K562 (cell line): ENCODE results near the gene DCXR. TPM values are rescaled to one million over a fixed set of nuclear protein-coding genes. Genes with fewer than 3 reads are reported as not detected.
A peak's percentile ranks its signal among the peaks of the same experiment; 100 is the strongest.

Source experiments
- FOSL1 ChIP-seq: fragments of 200-800 bp; sonication (Bioruptor generic); conservative IDR thresholded peaks from 2 replicates; pipeline ENCODE4 v1.6.1; 2016; ENCODE audit warnings: missing genetic modification characterization, missing compliant biosample characterization
- HDAC1 ChIP-seq, 2 experiments: fragments of 450-650 bp; IDR thresholded peaks; 2 replicates each; pipeline ENCODE4 v1.6.1; 2016 to 2017; ENCODE audit warnings: inconsistent platforms in 1 of 2, mild to moderate bottlenecking in 1 of 2, moderate library complexity in 1 of 2
- MTA1 ChIP-seq: fragments of 450-650 bp; IDR thresholded peaks from 2 replicates; pipeline ENCODE4 v1.6.1; 2017; ENCODE audit warnings: borderline replicate concordance
- NFE2L1 ChIP-seq: fragments of 450-650 bp; IDR thresholded peaks from 2 replicates; pipeline ENCODE4 v1.6.1; 2016; ENCODE audit warnings: missing genetic modification characterization, low read depth, mild to moderate bottlenecking, missing compliant biosample characterization, moderate library complexity, borderline replicate concordance
- NONO ChIP-seq, 2 experiments: fragments of 200-400 bp in 1 of 2; fragments of 450-650 bp in 1 of 2; formaldehyde crosslinking in 1 of 2; IDR thresholded peaks; 2 replicates each; pipeline ENCODE4 v1.6.1; 2017; ENCODE audit warnings: low read depth in 2 of 2, mild to moderate bottlenecking in 2 of 2, moderate library complexity in 2 of 2, low read length in 1 of 2
- RB1 ChIP-seq: fragments of 450-650 bp; IDR thresholded peaks from 2 replicates; pipeline ENCODE4 v1.6.1; 2017; ENCODE audit warnings: low read depth, mild to moderate bottlenecking
- SIX5 ChIP-seq, 2 experiments: IDR thresholded peaks; 2 replicates each; pipeline ENCODE4 v1.6.1; 2011; ENCODE audit warnings: low read length in 2 of 2, borderline replicate concordance in 1 of 2, low read depth in 1 of 2, mild to moderate bottlenecking in 1 of 2, moderate library complexity in 1 of 2; ENCODE audit not compliant: insufficient read depth in 1 of 2
- SMAD3 ChIP-seq: fragments of 450-650 bp; formaldehyde crosslinking; conservative IDR thresholded peaks from 2 replicates; pipeline ENCODE4 v1.4.0; 2020; ENCODE audit warnings: mild to moderate bottlenecking
- SP1 ChIP-seq: sonication (generic); formaldehyde crosslinking; IDR thresholded peaks from 2 replicates; pipeline ENCODE4 v1.8.1; 2022; ENCODE audit warnings: mild to moderate bottlenecking, missing genetic modification reagents
- SP2 ChIP-seq: IDR thresholded peaks from 2 replicates; pipeline ENCODE4 v1.6.1; 2011; ENCODE audit warnings: mild to moderate bottlenecking, low read depth, low read length, moderate library complexity; ENCODE audit not compliant: poor library complexity, severe bottlenecking; ENCODE audit errors: extremely low read depth
- ZBTB7A ChIP-seq: IDR thresholded peaks from 2 replicates; pipeline ENCODE4 v1.6.1; 2011; ENCODE audit warnings: low read depth, mild to moderate bottlenecking, low read length, moderate library complexity, borderline replicate concordance; ENCODE audit not compliant: control insufficient read depth
- ZC3H8 ChIP-seq: fragments of 450-650 bp; IDR thresholded peaks from 2 replicates; pipeline ENCODE4 v1.6.1; 2017
- ZNF263 ChIP-seq: sonication (generic); formaldehyde crosslinking; IDR thresholded peaks from 2 replicates; pipeline ENCODE4 v1.8.0; 2022; ENCODE audit warnings: mild to moderate bottlenecking, missing genetic modification reagents, borderline replicate concordance
- ZNF324 ChIP-seq: fragments of 250-450 bp; sonication (Bioruptor Pico); IDR thresholded peaks from 2 replicates; pipeline ENCODE4 v1.4.0; 2020; ENCODE audit warnings: mild to moderate bottlenecking
- ZNF707 ChIP-seq: fragments of 250-450 bp; sonication (Bioruptor Pico); conservative IDR thresholded peaks from 2 replicates; pipeline ENCODE4 v1.8.0; 2022; ENCODE audit warnings: inconsistent platforms, mild to moderate bottlenecking, moderate library complexity
- polyA plus RNA-seq, 8 experiments: library from polyadenylated mRNA; depleted of rRNA in 4 of 8; stranded (reverse) in 5 of 8; unstranded in 3 of 8; fragments of >200 nt; fragmentation: Nextera tagmentation in 2 of 8; fragmentation: Illumina TruSeq in 1 of 8; extraction: Ambion mirVana in 2 of 8; extraction: Trizol in 1 of 8; gene quantifications; 2 replicates each; pipeline versions ENCODE4 v1.2.1 to v1.2.3, GENCODE V29; 2011 to 2014; ENCODE audit warnings: inconsistent platforms in 1 of 8, missing spikeins in 1 of 8
- total RNA-seq, 7 experiments: library from RNA; depleted of rRNA in 6 of 7; stranded (reverse); fragments of >200 nt in 6 of 7; fragmentation: Illumina TruSeq in 2 of 7; extraction: Trizol in 2 of 7; gene quantifications; 2 replicates each; pipeline versions ENCODE4 v1.2.1 to v1.2.3, GENCODE V29; 2011 to 2021; ENCODE audit warnings: low replicate concordance in 1 of 7
- TF ChIP-seq, protein P1 (sequence below), 2 experiments: fragments of 450-650 bp; IDR thresholded peaks; 2 replicates each; pipeline ENCODE4 v1.6.1; 2016
- TF ChIP-seq, protein P2 (sequence below): fragments of 250-450 bp; sonication (Bioruptor Pico); IDR thresholded peaks from 2 replicates; pipeline ENCODE4 v1.4.0; 2020; ENCODE audit warnings: mild to moderate bottlenecking, moderate library complexity
- TF ChIP-seq, protein P3 (sequence below): fragments of 250-450 bp; sonication (Bioruptor Pico); IDR thresholded peaks from 2 replicates; pipeline ENCODE4 v1.4.0; 2020; ENCODE audit warnings: mild to moderate bottlenecking
- TF ChIP-seq, protein P4 (sequence below): sonication (generic); formaldehyde crosslinking; IDR thresholded peaks from 2 replicates; pipeline ENCODE4 v1.8.1; 2023; ENCODE audit warnings: mild to moderate bottlenecking, missing genetic modification reagents

DCXR gene
- total and polyA plus RNA-seq, 9 of the 15 experiments (the other 6 are each of a cell fraction or from before 2014, with no cell fraction given) = 21.3 to 274 (median 156) TPM

DNA sequence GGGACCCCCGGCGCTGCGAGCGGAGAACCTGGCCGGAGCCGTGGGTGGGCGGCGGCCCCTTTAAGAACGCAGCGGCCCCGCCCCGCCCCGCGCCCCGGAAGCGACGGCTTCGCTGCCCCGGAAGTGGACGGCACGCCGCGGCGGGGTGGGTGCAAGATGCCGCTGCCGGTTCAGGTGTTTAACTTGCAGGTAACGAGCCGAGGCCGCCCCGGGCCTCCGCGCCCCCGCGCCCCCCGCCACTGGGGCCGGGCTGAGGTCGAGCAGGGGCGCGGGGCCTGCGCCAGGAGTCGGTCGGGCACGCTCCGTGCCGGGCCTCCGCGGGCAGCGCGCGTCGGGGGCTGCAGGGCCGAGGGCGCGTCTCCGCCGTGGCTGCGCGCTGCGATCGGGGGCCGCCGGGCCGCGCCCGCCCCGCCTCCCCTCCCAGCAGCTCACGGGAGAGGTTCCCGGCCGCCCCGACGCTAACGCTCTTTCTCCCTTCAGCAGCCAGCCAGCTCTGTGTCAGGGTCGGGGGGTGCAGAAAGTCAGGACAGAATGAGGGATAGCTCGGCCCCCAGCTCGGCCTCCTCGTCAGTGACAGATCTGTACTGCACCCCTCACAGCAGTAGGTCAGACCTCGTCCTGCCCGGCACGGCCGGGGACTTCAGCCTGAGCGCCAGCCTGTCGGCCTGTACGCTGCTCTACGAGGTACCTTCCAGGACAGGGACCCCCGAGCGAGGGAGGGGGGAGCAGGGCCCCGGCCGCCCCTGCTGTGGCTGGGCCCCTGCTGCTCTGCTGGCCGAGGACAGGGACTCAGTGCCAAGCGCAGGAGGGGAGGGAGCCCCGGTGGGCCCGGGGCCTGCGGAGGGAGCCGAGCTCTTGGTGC is 14.5 kb upstream of the DCXR start, which contains the start of the genes GPS1 and RFNG (continued):
- TF ChIP-seq RB1 (peak; percentile 73; the same call in 1 of the 2 replicates), NFE2L1 (tag) (no peak), HDAC1 (IDR thresholded peaks at IDR 0.05) (no peak), SMAD3 (CRISPR knock-in tag) (no peak), SIX5 (IDR thresholded peaks at IDR 0.05; ENCODE audit: borderline replicate concordance in 1 of 2, insufficient read depth in 1 of 2, low read depth in 1 of 2, low read length in 2 of 2) (0 out of 4 replicates have a peak, but pooled peaks of 1 of the 2 experiments have one; percentile 15), SP2 (no peak), ZNF263 (CRISPR knock-in tag) (no peak), ZNF707 (CRISPR knock-in tag) (no peak), NONO (IDR thresholded peaks at IDR 0.05; ENCODE audit: low read depth in 2 of 2, low read length in 1 of 2) (peak in 1 of 2 experiments; percentile 67; a peak in 1 of 4 replicates), FOSL1 (no peak), ZBTB7A (peak; percentile 80; the same call in 1 of the 2 replicates), ZNF324 (CRISPR knock-in tag) (no peak), SP1 (no peak), MTA1 (no peak), ZC3H8 (no peak)
- TF ChIP-seq, protein P1, sequence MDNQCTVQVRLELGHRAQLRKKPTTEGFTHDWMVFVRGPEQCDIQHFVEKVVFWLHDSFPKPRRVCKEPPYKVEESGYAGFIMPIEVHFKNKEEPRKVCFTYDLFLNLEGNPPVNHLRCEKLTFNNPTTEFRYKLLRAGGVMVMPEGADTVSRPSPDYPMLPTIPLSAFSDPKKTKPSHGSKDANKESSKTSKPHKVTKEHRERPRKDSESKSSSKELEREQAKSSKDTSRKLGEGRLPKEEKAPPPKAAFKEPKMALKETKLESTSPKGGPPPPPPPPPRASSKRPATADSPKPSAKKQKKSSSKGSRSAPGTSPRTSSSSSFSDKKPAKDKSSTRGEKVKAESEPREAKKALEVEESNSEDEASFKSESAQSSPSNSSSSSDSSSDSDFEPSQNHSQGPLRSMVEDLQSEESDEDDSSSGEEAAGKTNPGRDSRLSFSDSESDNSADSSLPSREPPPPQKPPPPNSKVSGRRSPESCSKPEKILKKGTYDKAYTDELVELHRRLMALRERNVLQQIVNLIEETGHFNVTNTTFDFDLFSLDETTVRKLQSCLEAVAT (IDR thresholded peaks at IDR 0.05) = no peak
- TF ChIP-seq, protein P2, sequence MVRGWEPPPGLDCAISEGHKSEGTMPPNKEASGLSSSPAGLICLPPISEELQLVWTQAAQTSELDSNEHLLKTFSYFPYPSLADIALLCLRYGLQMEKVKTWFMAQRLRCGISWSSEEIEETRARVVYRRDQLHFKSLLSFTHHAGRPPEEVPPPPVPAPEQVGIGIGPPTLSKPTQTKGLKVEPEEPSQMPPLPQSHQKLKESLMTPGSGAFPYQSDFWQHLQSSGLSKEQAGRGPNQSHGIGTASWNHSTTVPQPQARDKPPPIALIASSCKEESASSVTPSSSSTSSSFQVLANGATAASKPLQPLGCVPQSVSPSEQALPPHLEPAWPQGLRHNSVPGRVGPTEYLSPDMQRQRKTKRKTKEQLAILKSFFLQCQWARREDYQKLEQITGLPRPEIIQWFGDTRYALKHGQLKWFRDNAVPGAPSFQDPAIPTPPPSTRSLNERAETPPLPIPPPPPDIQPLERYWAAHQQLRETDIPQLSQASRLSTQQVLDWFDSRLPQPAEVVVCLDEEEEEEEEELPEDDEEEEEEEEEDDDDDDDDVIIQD (CRISPR knock-in tag) = no peak
- TF ChIP-seq, protein P3, sequence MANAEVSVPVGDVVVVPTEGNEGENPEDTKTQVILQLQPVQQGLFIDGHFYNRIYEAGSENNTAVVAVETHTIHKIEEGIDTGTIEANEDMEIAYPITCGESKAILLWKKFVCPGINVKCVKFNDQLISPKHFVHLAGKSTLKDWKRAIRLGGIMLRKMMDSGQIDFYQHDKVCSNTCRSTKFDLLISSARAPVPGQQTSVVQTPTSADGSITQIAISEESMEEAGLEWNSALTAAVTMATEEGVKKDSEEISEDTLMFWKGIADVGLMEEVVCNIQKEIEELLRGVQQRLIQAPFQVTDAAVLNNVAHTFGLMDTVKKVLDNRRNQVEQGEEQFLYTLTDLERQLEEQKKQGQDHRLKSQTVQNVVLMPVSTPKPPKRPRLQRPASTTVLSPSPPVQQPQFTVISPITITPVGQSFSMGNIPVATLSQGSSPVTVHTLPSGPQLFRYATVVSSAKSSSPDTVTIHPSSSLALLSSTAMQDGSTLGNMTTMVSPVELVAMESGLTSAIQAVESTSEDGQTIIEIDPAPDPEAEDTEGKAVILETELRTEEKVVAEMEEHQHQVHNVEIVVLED = peak; percentile 82
- TF ChIP-seq, protein P4, sequence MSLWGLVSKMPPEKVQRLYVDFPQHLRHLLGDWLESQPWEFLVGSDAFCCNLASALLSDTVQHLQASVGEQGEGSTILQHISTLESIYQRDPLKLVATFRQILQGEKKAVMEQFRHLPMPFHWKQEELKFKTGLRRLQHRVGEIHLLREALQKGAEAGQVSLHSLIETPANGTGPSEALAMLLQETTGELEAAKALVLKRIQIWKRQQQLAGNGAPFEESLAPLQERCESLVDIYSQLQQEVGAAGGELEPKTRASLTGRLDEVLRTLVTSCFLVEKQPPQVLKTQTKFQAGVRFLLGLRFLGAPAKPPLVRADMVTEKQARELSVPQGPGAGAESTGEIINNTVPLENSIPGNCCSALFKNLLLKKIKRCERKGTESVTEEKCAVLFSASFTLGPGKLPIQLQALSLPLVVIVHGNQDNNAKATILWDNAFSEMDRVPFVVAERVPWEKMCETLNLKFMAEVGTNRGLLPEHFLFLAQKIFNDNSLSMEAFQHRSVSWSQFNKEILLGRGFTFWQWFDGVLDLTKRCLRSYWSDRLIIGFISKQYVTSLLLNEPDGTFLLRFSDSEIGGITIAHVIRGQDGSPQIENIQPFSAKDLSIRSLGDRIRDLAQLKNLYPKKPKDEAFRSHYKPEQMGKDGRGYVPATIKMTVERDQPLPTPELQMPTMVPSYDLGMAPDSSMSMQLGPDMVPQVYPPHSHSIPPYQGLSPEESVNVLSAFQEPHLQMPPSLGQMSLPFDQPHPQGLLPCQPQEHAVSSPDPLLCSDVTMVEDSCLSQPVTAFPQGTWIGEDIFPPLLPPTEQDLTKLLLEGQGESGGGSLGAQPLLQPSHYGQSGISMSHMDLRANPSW (CRISPR knock-in tag) = no peak
